ENCODE results near the gene PIGQ. TPM values are rescaled to one million over a fixed set of nuclear protein-coding genes. Genes with fewer than 3 reads are reported as not detected.
A peak's percentile ranks its signal among the peaks of the same experiment; 100 is the strongest.

The PIGQ gene
- total RNA-seq, 2 donors from 2014 or later, result 20.8 to 21.0 TPM

- H3K4me1 ChIP-seq, result peaks cover 0 to 50% of the 10 kb centered on the region in 2 donors
Observed at GRCh38 chr16:590815-591200, 21.0 kb downstream of the PIGQ start.

DNA sequence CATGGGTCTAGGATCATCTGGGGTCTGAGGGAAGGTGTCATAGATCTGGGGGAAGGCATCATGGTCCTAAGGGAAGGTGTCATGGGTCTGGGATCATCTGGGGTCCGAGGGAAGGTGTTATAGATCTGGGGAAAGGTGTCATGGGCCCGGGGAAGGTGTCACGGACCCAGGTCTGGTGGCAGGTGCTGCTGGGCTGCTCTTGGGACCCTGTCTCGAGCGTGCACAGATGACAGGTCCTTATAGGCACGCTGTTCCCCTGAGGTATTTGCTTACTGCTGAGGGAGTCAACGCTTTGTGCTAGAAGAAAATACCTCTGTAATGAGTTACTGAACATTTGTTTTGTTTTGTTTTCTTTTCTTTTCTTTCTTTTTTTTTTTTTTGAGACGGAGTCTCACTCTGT lies 21.5 kb downstream of the PIGQ start:
- Histone ChIP-seq H3K36me3 (no peaks in the 10 kb centered on the region), H3K4me1 (peaks cover 0 to 48% of the 10 kb centered on the region in 2 donors), H3K27ac (no peak overlapping the region), H3K27me3 (no peaks in the 10 kb centered on the region), H3K4me3 (peak overlapping the region; percentile 78 to 92), H3K9me3 (no peaks in the 10 kb centered on the region)
- no peak for DNase-seq (ENCODE audit: low spot score)
- TF ChIP-seq, protein P1, sequence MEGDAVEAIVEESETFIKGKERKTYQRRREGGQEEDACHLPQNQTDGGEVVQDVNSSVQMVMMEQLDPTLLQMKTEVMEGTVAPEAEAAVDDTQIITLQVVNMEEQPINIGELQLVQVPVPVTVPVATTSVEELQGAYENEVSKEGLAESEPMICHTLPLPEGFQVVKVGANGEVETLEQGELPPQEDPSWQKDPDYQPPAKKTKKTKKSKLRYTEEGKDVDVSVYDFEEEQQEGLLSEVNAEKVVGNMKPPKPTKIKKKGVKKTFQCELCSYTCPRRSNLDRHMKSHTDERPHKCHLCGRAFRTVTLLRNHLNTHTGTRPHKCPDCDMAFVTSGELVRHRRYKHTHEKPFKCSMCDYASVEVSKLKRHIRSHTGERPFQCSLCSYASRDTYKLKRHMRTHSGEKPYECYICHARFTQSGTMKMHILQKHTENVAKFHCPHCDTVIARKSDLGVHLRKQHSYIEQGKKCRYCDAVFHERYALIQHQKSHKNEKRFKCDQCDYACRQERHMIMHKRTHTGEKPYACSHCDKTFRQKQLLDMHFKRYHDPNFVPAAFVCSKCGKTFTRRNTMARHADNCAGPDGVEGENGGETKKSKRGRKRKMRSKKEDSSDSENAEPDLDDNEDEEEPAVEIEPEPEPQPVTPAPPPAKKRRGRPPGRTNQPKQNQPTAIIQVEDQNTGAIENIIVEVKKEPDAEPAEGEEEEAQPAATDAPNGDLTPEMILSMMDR (IDR thresholded peaks at IDR 0.05), result no peak

More at GRCh38 chr16:590815-591200, 21.0 kb downstream of the PIGQ start:
- H3K9me3 ChIP-seq, result no peaks in the 10 kb centered on the region
- no peak for DNase-seq (ENCODE audit: low spot score)
- H3K4me3 ChIP-seq, result peak overlapping the region; percentile 78 to 92
- no peaks in the 10 kb centered on the region for H3K27me3 ChIP-seq
- H3K36me3 ChIP-seq, result no peaks in the 10 kb centered on the region
- TF ChIP-seq, protein P1 (IDR thresholded peaks at IDR 0.05), result no peak
- H3K27ac ChIP-seq, result peak overlapping the region in 1 of 2 donors; percentile 79

GRCh38 chr16:591892-592517 lies 22.2 kb downstream of the PIGQ start:
- no peaks in the 10 kb centered on the region for H3K9me3 ChIP-seq
- TF ChIP-seq, protein P1 (IDR thresholded peaks at IDR 0.05), result no peak
- H3K4me3 ChIP-seq, result no peak overlapping the region
- DNase-seq (ENCODE audit: low spot score), result no peak
- H3K27me3 ChIP-seq, result no peaks in the 10 kb centered on the region
- peaks cover 0 to 40% of the 10 kb centered on the region in 2 donors for H3K4me1 ChIP-seq
- H3K27ac ChIP-seq, result no peak overlapping the region
- no peaks in the 10 kb centered on the region for H3K36me3 ChIP-seq

DNA sequence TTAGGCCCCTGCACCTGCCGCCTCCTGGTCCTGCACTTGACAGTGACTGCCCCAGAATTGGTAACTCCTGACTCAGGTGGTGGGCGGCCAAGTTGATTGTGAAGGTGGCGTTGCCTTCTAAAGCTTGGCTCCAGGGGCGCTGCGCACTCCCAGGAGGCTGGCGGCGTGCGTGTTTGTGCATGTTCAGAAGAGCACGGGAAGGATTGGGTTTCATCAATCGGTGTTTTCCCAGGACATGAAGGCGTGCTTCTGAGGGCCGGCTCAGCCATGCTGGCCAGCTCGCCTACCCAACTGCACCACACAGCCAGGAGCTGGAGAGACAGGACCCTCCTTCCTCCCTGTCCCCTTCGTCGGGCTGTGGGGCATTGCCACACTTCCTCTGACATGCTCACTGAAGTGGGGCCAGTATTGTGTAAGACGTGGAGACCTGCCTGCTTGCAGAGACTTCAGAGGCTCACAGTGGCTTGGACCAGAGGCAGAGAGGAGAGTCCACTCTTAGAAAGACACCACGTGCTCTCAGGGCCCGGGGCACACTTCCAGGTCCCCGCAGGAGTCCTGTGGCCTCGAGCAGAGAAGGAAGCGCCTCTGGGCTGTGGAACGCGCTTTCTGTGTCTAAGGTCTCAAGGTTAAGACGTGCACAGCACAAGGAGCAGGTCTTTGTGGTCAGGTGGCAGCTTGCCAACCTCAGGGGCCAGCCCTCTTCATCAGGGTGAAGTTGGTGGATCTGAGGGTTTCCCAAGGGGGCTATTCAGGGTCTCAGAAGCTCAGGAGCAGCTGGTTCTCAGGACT lies 22.9 kb downstream of the PIGQ start:
- peaks cover 0 to 33% of the 10 kb centered on the region in 2 donors for H3K4me1 ChIP-seq
- no peaks in the 10 kb centered on the region for H3K9me3 ChIP-seq
- H3K4me3 ChIP-seq, result no peak overlapping the region
- DNase-seq (ENCODE audit: low spot score), result peak; percentile 73
- no peak overlapping the region for H3K27ac ChIP-seq
- H3K27me3 ChIP-seq, result no peaks in the 10 kb centered on the region
- TF ChIP-seq, protein P1 (IDR thresholded peaks at IDR 0.05), result no peak
- no peaks in the 10 kb centered on the region for H3K36me3 ChIP-seq

DNA sequence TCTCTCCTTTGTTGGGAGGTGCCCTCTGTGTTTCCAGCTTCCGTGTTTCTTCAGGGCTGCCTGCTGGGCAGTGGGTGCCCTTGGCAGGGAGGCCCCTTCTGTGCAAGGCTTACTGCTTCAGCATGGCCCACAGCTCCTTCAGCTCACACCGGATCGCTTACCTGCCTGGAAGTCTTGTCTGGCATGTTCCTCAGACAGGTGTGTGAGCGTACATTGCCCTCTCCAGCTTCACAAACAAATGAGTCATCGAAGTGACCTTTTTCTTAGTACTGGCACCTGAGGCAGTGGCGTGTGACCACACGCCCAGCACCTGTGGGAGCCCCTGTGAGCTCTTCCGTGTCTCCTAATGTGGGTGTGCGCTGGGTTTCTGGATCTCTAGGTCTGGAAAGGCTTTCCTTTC lies 23.6 kb downstream of the PIGQ start:
- Histone ChIP-seq H3K36me3 (no peaks in the 10 kb centered on the region), H3K4me3 (no peak overlapping the region), H3K27me3 (no peaks in the 10 kb centered on the region), H3K27ac (no peak overlapping the region), H3K4me1 (peaks cover 0 to 26% of the 10 kb centered on the region in 2 donors), H3K9me3 (no peaks in the 10 kb centered on the region)
- DNase-seq (ENCODE audit: low spot score), result no peak
- TF ChIP-seq, protein P1 (IDR thresholded peaks at IDR 0.05), result no peak

All from right atrium auricular region (tissue), 2 donors.